ENCODE results near the gene KCNN2. TPM values are rescaled to one million over a fixed set of nuclear protein-coding genes. Genes with fewer than 3 reads are reported as not detected.
"Not testable (repeated sequence)": the region's sequence is repeated elsewhere in the genome, so short reads cannot be mapped to it uniquely, and the experiment has no call there.

KCNN2 gene
- polyA plus RNA-seq, 1 donor, result 0.48 TPM

DNA sequence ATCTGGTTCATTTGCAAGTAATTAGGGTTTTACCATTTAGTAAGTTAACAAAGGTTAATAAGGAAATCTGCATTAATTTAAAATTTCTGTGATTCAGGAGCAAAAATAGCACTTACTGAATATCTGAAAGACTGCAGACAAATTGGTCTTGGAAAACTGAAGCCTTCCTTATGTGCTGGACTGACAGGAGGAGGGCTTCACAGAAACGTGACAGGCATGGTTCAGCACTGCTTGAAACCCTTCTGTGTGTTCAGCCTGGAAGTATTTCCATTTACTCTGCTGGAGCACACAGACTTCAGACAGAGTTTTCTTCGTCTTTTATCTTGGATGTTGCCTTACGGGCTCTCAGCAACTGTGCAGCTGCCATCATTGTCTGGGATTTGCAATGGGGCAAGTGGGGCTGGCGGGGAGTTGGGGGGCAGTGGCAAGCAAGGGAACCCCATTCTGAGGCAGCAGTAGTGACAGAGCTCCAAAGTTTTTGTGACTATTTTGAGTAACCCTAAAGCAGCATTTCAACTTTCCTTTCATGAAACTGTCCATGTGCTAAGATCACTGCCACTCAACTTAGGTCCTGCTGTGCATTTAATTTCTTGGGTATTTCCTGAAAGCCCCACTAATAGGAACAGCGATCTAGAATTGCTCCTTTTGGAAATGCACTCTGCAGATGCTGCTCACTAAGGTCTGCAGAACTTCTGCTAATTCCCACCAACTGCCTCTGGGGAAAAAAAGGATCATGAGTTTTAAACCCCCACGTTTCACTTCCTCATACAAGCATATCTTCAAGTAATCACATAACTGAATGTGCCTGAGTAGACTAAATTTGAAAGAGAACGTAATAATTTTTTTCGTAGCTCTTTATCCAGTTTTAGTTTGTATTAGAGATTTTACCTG is 56.6 kb downstream of the KCNN2 start:
- Histone ChIP-seq H3K27me3 (ENCODE audit: control insufficient read depth, insufficient read depth, low read length) (no peaks in the 10 kb centered on the region), H3K4me3 (ENCODE audit: low read length) (no peak overlapping the region), H3K9me3 (ENCODE audit: control insufficient read depth, low read depth, low read length) (no peaks in the 10 kb centered on the region), H3K4me1 (ENCODE audit: control insufficient read depth, insufficient read depth, low read length) (no peaks in the 10 kb centered on the region), H3K36me3 (ENCODE audit: control insufficient read depth, insufficient read depth, low read length) (no peaks in the 10 kb centered on the region), H3K27ac (ENCODE audit: low read length) (no peak overlapping the region)
- no peak for DNase-seq
- WGBS (ENCODE audit: insufficient coverage, low lambda C conversion rate), result 84% methylated on average over 2 of the region's 8 CpGs

DNA sequence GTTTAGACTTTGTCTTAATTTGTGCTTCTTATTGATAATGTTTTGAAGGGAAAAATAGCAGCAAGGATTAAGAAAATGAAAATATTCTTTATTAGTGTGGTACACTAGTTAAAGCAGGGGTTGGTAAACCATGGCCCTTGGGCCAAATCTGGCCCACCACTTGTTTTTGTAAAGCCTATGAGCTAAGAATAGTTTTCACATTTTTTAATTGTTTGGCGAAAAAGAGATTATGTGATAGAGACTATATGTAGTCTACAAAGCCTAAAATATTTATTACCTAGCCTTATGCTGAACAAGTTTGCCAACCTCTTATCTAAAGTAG is 57.2 kb downstream of the KCNN2 start:
- Histone ChIP-seq H3K27me3 (ENCODE audit: control insufficient read depth, insufficient read depth, low read length) (no peaks in the 10 kb centered on the region), H3K27ac (ENCODE audit: low read length) (no peak overlapping the region), H3K4me3 (ENCODE audit: low read length) (no peak overlapping the region), H3K36me3 (ENCODE audit: control insufficient read depth, insufficient read depth, low read length) (no peaks in the 10 kb centered on the region), H3K9me3 (ENCODE audit: control insufficient read depth, low read depth, low read length) (no peaks in the 10 kb centered on the region), H3K4me1 (ENCODE audit: control insufficient read depth, insufficient read depth, low read length) (no peaks in the 10 kb centered on the region)
- 100% methylated on average over 1 of the region's 1 CpG for WGBS (ENCODE audit: insufficient coverage, low lambda C conversion rate)
- DNase-seq, result no peak

DNA sequence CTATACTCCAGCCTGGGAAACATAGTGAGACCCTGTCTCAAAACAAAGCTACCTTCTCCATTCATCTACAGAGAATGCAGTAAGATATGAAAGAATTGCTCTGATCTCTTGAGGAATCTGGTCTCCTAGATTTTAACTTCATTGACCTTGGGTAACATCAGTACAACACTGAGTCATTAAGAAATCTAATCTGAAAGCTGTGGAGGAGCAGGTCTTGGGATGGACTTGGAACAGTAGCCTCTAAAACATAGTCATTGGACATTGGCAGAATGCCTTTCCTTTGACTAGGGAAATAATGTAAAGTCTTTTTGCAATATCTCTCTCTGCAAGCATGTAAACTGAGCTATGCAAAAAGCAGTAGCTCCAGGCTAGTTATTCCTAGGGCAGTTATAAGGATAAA is 58.1 kb downstream of the KCNN2 start:
- no peak for DNase-seq
- Histone ChIP-seq H3K4me3 (ENCODE audit: low read length) (no peak overlapping the region), H3K27me3 (ENCODE audit: control insufficient read depth, insufficient read depth, low read length) (no peaks in the 10 kb centered on the region), H3K27ac (ENCODE audit: low read length) (no peak overlapping the region), H3K36me3 (ENCODE audit: control insufficient read depth, insufficient read depth, low read length) (no peaks in the 10 kb centered on the region), H3K9me3 (ENCODE audit: control insufficient read depth, low read depth, low read length) (no peaks in the 10 kb centered on the region), H3K4me1 (ENCODE audit: control insufficient read depth, insufficient read depth, low read length) (no peaks in the 10 kb centered on the region)

DNA sequence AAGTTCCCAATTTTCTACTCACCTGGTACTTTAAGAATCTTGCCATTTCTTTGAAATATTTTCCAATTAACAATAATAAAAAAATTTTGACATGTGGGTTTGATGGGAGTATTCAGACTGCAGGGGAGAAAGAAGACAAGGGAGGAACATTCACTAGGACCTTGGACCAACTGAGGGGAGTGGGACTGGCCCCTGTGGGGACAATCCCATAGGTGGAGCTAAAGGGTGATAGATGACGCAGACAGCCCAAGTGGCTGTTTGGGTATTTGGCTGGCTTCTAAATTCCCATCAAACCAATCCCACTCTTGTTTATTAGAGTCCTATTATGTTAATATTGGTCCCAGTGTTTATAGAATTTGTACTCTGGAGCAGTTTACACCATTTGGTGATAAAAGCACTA is 65.3 kb downstream of the KCNN2 start:
- no CpG with 5 or more reads among the region's 1 CpG for WGBS (ENCODE audit: insufficient coverage, low lambda C conversion rate)
- H3K27me3 ChIP-seq (ENCODE audit: control insufficient read depth, insufficient read depth, low read length), result no peaks in the 10 kb centered on the region
- H3K27ac ChIP-seq (ENCODE audit: low read length), result no peak overlapping the region
- H3K36me3 ChIP-seq (ENCODE audit: control insufficient read depth, insufficient read depth, low read length), result no peaks in the 10 kb centered on the region
- DNase-seq, result no peak
- no peaks in the 10 kb centered on the region for H3K9me3 ChIP-seq (ENCODE audit: control insufficient read depth, low read depth, low read length)
- no peak overlapping the region for H3K4me3 ChIP-seq (ENCODE audit: low read length)
- H3K4me1 ChIP-seq (ENCODE audit: control insufficient read depth, insufficient read depth, low read length), result no peaks in the 10 kb centered on the region

DNA sequence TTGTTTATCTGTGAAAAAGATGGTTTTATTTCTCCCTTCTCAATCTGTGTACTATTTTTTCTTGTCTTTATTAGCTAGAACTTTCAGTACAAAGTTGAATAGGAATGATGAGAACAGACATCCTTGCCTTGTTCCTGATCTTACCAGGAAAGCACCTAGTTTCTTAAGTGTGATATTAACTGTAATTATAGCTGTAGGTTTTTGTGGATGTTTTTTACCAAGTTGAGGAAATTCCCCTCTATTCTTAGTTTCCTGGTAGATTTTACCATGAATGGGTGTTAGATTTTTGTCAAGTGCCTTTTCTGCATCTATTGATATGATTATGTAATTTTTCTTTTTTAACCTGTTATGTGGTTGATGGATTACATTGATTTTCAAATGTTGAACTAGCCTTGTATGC is 68.7 kb downstream of the KCNN2 start:
- Histone ChIP-seq H3K4me1 (ENCODE audit: control insufficient read depth, insufficient read depth, low read length) (no peaks in the 10 kb centered on the region), H3K9me3 (ENCODE audit: control insufficient read depth, low read depth, low read length) (no peaks in the 10 kb centered on the region), H3K27ac (ENCODE audit: low read length) (no peak overlapping the region), H3K4me3 (ENCODE audit: low read length) (no peak overlapping the region), H3K27me3 (ENCODE audit: control insufficient read depth, insufficient read depth, low read length) (no peaks in the 10 kb centered on the region), H3K36me3 (ENCODE audit: control insufficient read depth, insufficient read depth, low read length) (no peaks in the 10 kb centered on the region)
- no peak for DNase-seq

DNA sequence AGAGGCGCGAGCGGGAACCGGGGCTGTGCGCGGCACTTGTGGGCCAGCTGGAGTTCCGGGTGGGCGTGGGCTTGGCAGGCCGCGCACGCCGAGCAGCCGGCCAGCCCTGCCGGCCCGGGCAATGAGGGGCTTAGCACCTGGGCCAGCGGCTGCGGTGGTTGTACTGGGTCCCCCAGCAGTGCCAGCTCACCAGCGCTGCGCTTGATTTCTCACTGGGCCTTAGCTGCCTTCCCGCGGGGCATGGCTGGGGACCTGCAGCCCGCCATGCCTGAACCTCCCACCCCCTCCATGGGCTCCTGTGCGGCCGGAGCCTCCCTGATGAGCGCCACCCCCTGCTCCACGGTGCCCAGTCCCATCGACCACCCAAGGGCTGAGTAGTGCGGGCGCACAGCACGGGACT is 70.8 kb downstream of the KCNN2 start:
- H3K27ac ChIP-seq (ENCODE audit: low read length); H3K36me3 ChIP-seq (ENCODE audit: control insufficient read depth, insufficient read depth, low read length); H3K4me1 ChIP-seq (ENCODE audit: control insufficient read depth, insufficient read depth, low read length); DNase-seq; H3K9me3 ChIP-seq (ENCODE audit: control insufficient read depth, low read depth, low read length); H3K4me3 ChIP-seq (ENCODE audit: low read length); H3K27me3 ChIP-seq (ENCODE audit: control insufficient read depth, insufficient read depth, low read length): not testable (repeated sequence)
- WGBS (ENCODE audit: insufficient coverage, low lambda C conversion rate), result no CpG with 5 or more reads among the region's 30 CpGs

DNA sequence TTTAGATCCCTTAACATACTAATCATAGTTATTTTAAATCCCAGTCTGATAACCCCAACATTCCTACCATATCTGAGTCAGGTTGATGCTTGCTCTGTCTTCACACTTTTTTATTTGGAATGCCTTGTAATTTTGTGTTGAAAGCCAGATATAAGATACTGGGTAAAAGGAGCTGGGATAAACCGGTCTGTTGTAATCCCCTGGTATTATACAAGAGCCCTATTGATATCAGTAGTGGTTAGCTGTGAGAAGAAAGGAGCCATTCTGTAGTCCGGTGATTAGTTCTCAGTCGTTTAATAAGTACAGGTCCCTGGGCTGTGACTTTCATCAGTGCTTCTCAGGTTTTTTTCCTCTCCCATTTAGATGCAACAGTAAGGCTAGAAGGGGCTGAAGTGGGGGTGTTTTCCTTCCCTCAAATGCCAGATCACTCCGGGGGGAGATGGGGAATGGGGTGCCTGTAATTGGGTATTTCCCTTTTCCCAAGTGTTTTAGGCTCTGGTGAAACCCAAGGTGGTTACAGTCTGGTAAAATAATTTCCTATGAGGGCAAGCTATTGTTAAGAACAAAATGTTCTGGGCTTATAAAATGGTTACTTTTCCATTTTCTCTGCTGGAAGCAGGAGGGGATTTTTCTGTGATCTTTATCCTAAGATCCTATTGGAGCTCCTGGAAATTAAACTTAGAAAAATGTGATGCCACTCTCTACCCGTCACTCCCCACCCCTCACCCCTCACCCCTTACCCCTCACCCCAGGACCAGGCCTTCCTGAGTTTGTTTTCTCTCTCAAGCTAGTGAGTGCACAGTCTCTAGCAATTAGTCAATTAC is 72.7 kb downstream of the KCNN2 start:
- WGBS (ENCODE audit: insufficient coverage, low lambda C conversion rate), result no CpG with 5 or more reads among the region's 5 CpGs
- no peak overlapping the region for H3K27ac ChIP-seq (ENCODE audit: low read length)
- no peak for DNase-seq
- H3K9me3 ChIP-seq (ENCODE audit: control insufficient read depth, low read depth, low read length), result no peaks in the 10 kb centered on the region
- no peaks in the 10 kb centered on the region for H3K36me3 ChIP-seq (ENCODE audit: control insufficient read depth, insufficient read depth, low read length)
- H3K27me3 ChIP-seq (ENCODE audit: control insufficient read depth, insufficient read depth, low read length), result no peaks in the 10 kb centered on the region
- no peak overlapping the region for H3K4me3 ChIP-seq (ENCODE audit: low read length)
- H3K4me1 ChIP-seq (ENCODE audit: control insufficient read depth, insufficient read depth, low read length), result no peaks in the 10 kb centered on the region

DNA sequence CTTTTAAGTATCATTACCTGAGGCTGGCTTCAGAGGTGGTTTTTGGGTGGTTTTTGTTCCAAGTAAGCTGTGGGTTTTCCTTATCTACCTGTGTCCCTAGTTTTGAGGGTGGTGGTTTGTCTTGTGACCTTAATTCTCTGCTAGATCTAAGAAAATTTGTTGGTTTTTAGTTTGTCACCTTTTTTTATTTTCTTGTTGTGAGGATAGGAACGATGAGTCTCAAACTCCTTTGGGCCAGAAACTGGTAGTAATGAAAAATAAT is 73.3 kb downstream of the KCNN2 start:
- WGBS (ENCODE audit: insufficient coverage, low lambda C conversion rate), result 71% methylated on average over 1 of the region's 1 CpG
- no peaks in the 10 kb centered on the region for H3K36me3 ChIP-seq (ENCODE audit: control insufficient read depth, insufficient read depth, low read length)
- H3K4me3 ChIP-seq (ENCODE audit: low read length), result no peak overlapping the region

DNA sequence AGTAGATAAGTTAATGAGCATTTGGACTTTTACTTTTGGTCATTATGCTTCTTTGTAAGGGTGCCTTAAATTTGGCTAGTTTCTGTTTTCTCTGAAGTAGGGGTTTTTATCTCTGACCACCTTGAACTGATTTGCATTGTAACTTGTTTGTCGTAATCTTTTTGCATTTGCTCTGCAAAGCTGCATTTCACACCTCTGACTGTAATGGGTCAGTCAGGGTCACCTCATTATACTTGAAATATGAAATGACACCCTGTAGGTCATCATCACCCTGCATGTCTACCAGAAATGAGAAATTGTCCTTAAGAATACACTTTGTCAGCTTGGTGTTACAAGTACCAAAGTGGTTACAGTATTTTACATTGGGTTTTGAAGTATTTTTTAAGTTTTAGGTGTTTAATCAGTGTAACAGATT is 74.0 kb downstream of the KCNN2 start:
- 100% methylated on average over 1 of the region's 1 CpG for WGBS (ENCODE audit: insufficient coverage, low lambda C conversion rate)
- no peaks in the 10 kb centered on the region for H3K4me1 ChIP-seq (ENCODE audit: control insufficient read depth, insufficient read depth, low read length)
- H3K4me3 ChIP-seq (ENCODE audit: low read length), result no peak overlapping the region
- no peak for DNase-seq
- H3K27me3 ChIP-seq (ENCODE audit: control insufficient read depth, insufficient read depth, low read length), result no peaks in the 10 kb centered on the region
- no peaks in the 10 kb centered on the region for H3K36me3 ChIP-seq (ENCODE audit: control insufficient read depth, insufficient read depth, low read length)
- H3K9me3 ChIP-seq (ENCODE audit: control insufficient read depth, low read depth, low read length), result no peaks in the 10 kb centered on the region
- H3K27ac ChIP-seq (ENCODE audit: low read length), result no peak overlapping the region

More for the DNA sequence above, 73.3 kb downstream of the KCNN2 start:
- Histone ChIP-seq H3K27me3 (ENCODE audit: control insufficient read depth, insufficient read depth, low read length) (no peaks in the 10 kb centered on the region), H3K9me3 (ENCODE audit: control insufficient read depth, low read depth, low read length) (no peaks in the 10 kb centered on the region), H3K4me1 (ENCODE audit: control insufficient read depth, insufficient read depth, low read length) (no peaks in the 10 kb centered on the region), H3K27ac (ENCODE audit: low read length) (no peak overlapping the region)
- DNase-seq, result no peak

DNA sequence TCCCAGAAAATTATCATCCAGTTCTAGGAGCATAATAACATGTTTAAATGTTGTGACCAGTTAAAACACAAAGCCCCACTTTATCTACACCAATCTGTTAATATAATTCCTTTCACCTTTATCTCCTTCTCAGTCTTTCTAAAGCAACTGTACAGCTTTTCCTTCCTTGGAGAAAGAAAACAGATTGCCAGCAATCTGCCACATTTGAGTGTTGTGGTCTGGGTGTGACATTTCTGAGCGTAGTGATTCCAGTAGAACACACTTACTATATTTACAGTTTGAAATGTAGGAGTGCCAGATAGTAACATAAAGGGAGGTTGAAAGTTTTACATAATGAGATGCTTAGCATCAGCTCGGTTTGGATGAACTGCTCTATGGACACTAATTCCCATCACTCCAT is 76.1 kb downstream of the KCNN2 start:
- Histone ChIP-seq H3K27me3 (ENCODE audit: control insufficient read depth, insufficient read depth, low read length) (no peaks in the 10 kb centered on the region), H3K27ac (ENCODE audit: low read length) (no peak overlapping the region), H3K36me3 (ENCODE audit: control insufficient read depth, insufficient read depth, low read length) (no peaks in the 10 kb centered on the region), H3K4me1 (ENCODE audit: control insufficient read depth, insufficient read depth, low read length) (no peaks in the 10 kb centered on the region), H3K9me3 (ENCODE audit: control insufficient read depth, low read depth, low read length) (no peaks in the 10 kb centered on the region), H3K4me3 (ENCODE audit: low read length) (no peak overlapping the region)
- no CpG with 5 or more reads among the region's 2 CpGs for WGBS (ENCODE audit: insufficient coverage, low lambda C conversion rate)
- DNase-seq, result no peak

DNA sequence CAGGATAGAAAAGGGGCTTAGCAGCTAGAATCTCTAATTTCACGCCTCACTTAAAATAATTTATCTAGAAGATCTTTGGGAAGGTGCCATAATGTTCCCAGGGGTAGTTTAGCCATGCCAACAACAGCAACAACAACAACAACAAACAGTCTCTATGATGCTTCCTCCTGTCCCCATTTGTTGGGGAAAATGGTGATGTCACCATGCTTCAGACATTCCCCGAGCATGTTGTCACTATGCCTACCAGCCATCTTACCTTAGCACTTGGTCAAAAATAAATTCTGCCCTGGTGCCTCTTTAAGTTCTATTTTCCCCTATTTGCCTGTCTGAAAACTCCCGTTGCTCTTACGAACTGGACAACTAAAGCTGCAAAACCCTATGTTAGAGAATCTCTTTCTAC is 76.6 kb downstream of the KCNN2 start:
- H3K36me3 ChIP-seq (ENCODE audit: control insufficient read depth, insufficient read depth, low read length), result no peaks in the 10 kb centered on the region
- H3K27ac ChIP-seq (ENCODE audit: low read length), result no peak overlapping the region
- H3K27me3 ChIP-seq (ENCODE audit: control insufficient read depth, insufficient read depth, low read length), result no peaks in the 10 kb centered on the region
- H3K4me3 ChIP-seq (ENCODE audit: low read length), result no peak overlapping the region
- H3K4me1 ChIP-seq (ENCODE audit: control insufficient read depth, insufficient read depth, low read length), result no peaks in the 10 kb centered on the region
- DNase-seq, result no peak
- H3K9me3 ChIP-seq (ENCODE audit: control insufficient read depth, low read depth, low read length), result no peaks in the 10 kb centered on the region
- WGBS (ENCODE audit: insufficient coverage, low lambda C conversion rate), result no CpG with 5 or more reads among the region's 4 CpGs
